Stimulated activated CD4-positive, alpha-beta T cell treated with anti-CD3 and anti-CD28 coated beads, TNF-alpha, amount 100 ng/mL, for 4 hours (primary cell): Measurements from ENCODE around the gene PRRG1.
"Not testable (repeated sequence)": the region's sequence is repeated elsewhere in the genome, so short reads cannot be mapped to it uniquely, and the experiment has no call there.

Experiments
- DNase-seq, 3 experiments: peaks; one replicate each; pipeline ENCODE4 v3.0.0-alpha.2; 2020; ENCODE audit warnings: low read depth in 3 of 3

Gene PRRG1

GRCh38 chrX:37349221-37350033, at the start of gene PRRG1:
TSS of gene PRRG1 (plus strand) at chrX:37349364. CDS start at chrX:37406250, 56,886 bp downstream.
- no peak for DNase-seq

- no peak for DNase-seq
Observed at GRCh38 chrX:37302569-37302968, 46.6 kb upstream of the PRRG1 start.

- DNase-seq: not testable (repeated sequence)
Observed at GRCh38 chrX:37305238-37305637, 43.9 kb upstream of the PRRG1 start.

GRCh38 chrX:37314531-37314930, 34.6 kb upstream of the PRRG1 start:
- DNase-seq: no peak

GRCh38 chrX:37315511-37316248, 33.5 kb upstream of the PRRG1 start:
- DNase-seq: no peak

- DNase-seq: no peak
Observed at GRCh38 chrX:37320541-37321203, 28.5 kb upstream of the PRRG1 start.

- no peak for DNase-seq
Observed at GRCh38 chrX:37330642-37331041, 18.5 kb upstream of the PRRG1 start.

GRCh38 chrX:37331546-37331945, 17.6 kb upstream of the PRRG1 start:
- no peak for DNase-seq

GRCh38 chrX:37332055-37332454, 17.1 kb upstream of the PRRG1 start:
- no peak for DNase-seq

- DNase-seq: no peak
Observed at GRCh38 chrX:37332987-37333658, 16.0 kb upstream of the PRRG1 start.

GRCh38 chrX:37347420-37347819, 1.7 kb upstream of the PRRG1 start:
- DNase-seq: no peak

GRCh38 chrX:37348231-37348970, 763 bp upstream of the PRRG1 start:
- no peak for DNase-seq

GRCh38 chrX:37348971-37349220, 268 bp upstream of the PRRG1 start:
- DNase-seq: no peak

GRCh38 chrX:37350034-37350365, 836 bp downstream of the PRRG1 start:
- DNase-seq: no peak

- no peak for DNase-seq
Observed at GRCh38 chrX:37353646-37354045, 4.5 kb downstream of the PRRG1 start.

GRCh38 chrX:37357436-37357835, 8.3 kb downstream of the PRRG1 start:
- no peak for DNase-seq

GRCh38 chrX:37361596-37361995, 12.4 kb downstream of the PRRG1 start:
- DNase-seq: no peak

GRCh38 chrX:37364666-37365065, 15.5 kb downstream of the PRRG1 start:
- DNase-seq: no peak

GRCh38 chrX:37367946-37368345, 18.8 kb downstream of the PRRG1 start:
- no peak for DNase-seq

- DNase-seq: no peak
Observed at GRCh38 chrX:37370499-37371141, 21.5 kb downstream of the PRRG1 start.

GRCh38 chrX:37371578-37371991, 22.4 kb downstream of the PRRG1 start:
- no peak for DNase-seq
